Right lobe of liver (tissue), 6 donors: ENCODE data around the gene ZNF304. TPM values are rescaled to one million over a fixed set of nuclear protein-coding genes. Genes with fewer than 3 reads are reported as not detected.

ENCODE experiments used
- ATAC-seq, 4 donors: fragments of 200-7000 bp; cut with Tn5 transposase; one replicate each; pipeline ENCODE4 v1.9.1; 2020; ENCODE audit warnings: mild to moderate bottlenecking in 4 of 4, moderate library complexity in 4 of 4
- DNase-seq, 3 donors: peaks; one replicate each; pipeline ENCODE4 v3.0.0-alpha.2; 2020
- H3K27ac ChIP-seq, 3 donors: fragments of 200-600 bp; one replicate each; pipeline ENCODE4 v1.8.0; 2022
- H3K27me3 ChIP-seq, 2 donors: fragments of 200-600 bp; one replicate each; pipeline ENCODE4 v1.8.0; 2022
- H3K36me3 ChIP-seq, 4 donors: fragments of 200-600 bp; sonication (generic) in 1 of 4; one replicate each; pipeline versions ENCODE4 v1.5.1 to v1.8.0; 2017 to 2022; ENCODE audit warnings: control low read depth in 1 of 4
- H3K4me1 ChIP-seq, 4 donors: fragments of 200-600 bp; sonication (generic) in 1 of 4; one replicate each; pipeline versions ENCODE4 v1.5.1 to v1.8.0; 2017 to 2022; ENCODE audit warnings: control low read depth in 1 of 4
- H3K4me3 ChIP-seq, 3 donors: fragments of 200-600 bp; one replicate each; pipeline ENCODE4 v1.8.0; 2022
- H3K9me3 ChIP-seq, 4 donors: fragments of 200-600 bp; sonication (generic) in 1 of 4; one replicate each; pipeline versions ENCODE4 v1.5.1 to v1.8.0; 2017 to 2022; ENCODE audit warnings: control low read depth in 1 of 4
- CTCF ChIP-seq, 4 donors: fragments of 200-600 bp in 3 of 4; fragments of 450-650 bp in 1 of 4; IDR thresholded peaks; one replicate each; pipeline versions ENCODE4 v1.5.1 to v1.8.0; 2016 to 2022; ENCODE audit warnings: antibody characterized with exemption in 4 of 4, mild to moderate bottlenecking in 2 of 4
- POLR2A ChIP-seq: fragments of 450-650 bp; IDR thresholded peaks from one replicate; pipeline ENCODE4 v1.6.1; 2017; ENCODE audit warnings: antibody characterized with exemption, mild to moderate bottlenecking
- WGBS: methylation state at CpG from one replicate; pipeline ENCODE4 v1.1.6; 2018; ENCODE audit warnings: low coverage, low lambda C conversion rate; ENCODE audit not compliant: insufficient coverage; ENCODE audit errors: missing lambda C conversion rate; 5-methylcytosine and 5-hydroxymethylcytosine counted together
- intact Hi-C, 2 donors: fragments of 100-400 bp; cut with DNase I; formaldehyde crosslinking; loops; one replicate each; pipeline versions ENCODE4 v1.11.2 to v1.14.1; 2022
- total RNA-seq, 6 experiments: library from RNA; depleted of rRNA in 2 of 6; stranded (reverse); fragments of >200 nt in 2 of 6; fragmentation: NEBNext Ultra II Directional in 3 of 6; extraction: Animal tissue kit (Norgen Biotek cat#: 25700) in 3 of 6; gene quantifications; one replicate each; pipeline versions ENCODE4 v1.1.0 to v1.2.4, GENCODE V29; 2016 to 2023
- donor health status: DM: no; HTN: yes; CAD: no.
- donor health status: DM: no; HTN: no; CAD: no.
- donor health status: DM: no; HTN: no; CAD: no.
- donor health status: DM: no; HTN: yes; CAD: no.
- donor health status: DM: no; HTN: yes; CAD: no.

ZNF304 gene
- total RNA-seq, 6 experiments from 2014 or later, result 1.5 to 2.8 (median 2.1) TPM

GRCh38 chr19:57376151-57376550 lies 25.1 kb downstream of the ZNF304 start:
- WGBS, result 100% methylated on average over 3 of the region's 6 CpGs
- no peaks in the 10 kb centered on the region for H3K27me3 ChIP-seq
- intact Hi-C loops, result no loop called here
- H3K4me1 ChIP-seq, result no peaks in the 10 kb centered on the region
- DNase-seq, result no peak
- H3K4me3 ChIP-seq, result no peak overlapping the region
- H3K36me3 ChIP-seq, result peaks cover 0 to 17% (median 0%) of the 10 kb centered on the region in 4 donors
- no peak overlapping the region for H3K27ac ChIP-seq
- peaks cover 0 to 17% (median 5%) of the 10 kb centered on the region in 4 donors for H3K9me3 ChIP-seq
- no peak for TF ChIP-seq POLR2A
- TF ChIP-seq CTCF (IDR thresholded peaks at IDR 0.05), result no peak
- ATAC-seq, result no peak

GRCh38 chr19:57377498-57378146 lies 26.6 kb downstream of the ZNF304 start:
- DNase-seq, result no peak
- ATAC-seq, result no peak
- intact Hi-C loops, result no loop called here
- peaks cover 0 to 17% (median 5%) of the 10 kb centered on the region in 4 donors for H3K9me3 ChIP-seq
- H3K27me3 ChIP-seq, result no peaks in the 10 kb centered on the region
- H3K27ac ChIP-seq, result no peak overlapping the region
- H3K36me3 ChIP-seq, result peaks cover 0 to 16% (median 0%) of the 10 kb centered on the region in 4 donors
- no peaks in the 10 kb centered on the region for H3K4me1 ChIP-seq
- 93% methylated on average over 3 of the region's 3 CpGs for WGBS
- no peak overlapping the region for H3K4me3 ChIP-seq
- no peak for TF ChIP-seq POLR2A
- no peak for TF ChIP-seq CTCF (IDR thresholded peaks at IDR 0.05)

- Histone ChIP-seq H3K9me3 (peaks cover 0 to 14% (median 4%) of the 10 kb centered on the region in 4 donors), H3K27ac (no peak overlapping the region), H3K27me3 (no peaks in the 10 kb centered on the region), H3K4me1 (no peaks in the 10 kb centered on the region), H3K36me3 (peaks cover 0 to 10% (median 0%) of the 10 kb centered on the region in 4 donors), H3K4me3 (no peak overlapping the region)
- intact Hi-C loops, result no loop called here
- ATAC-seq, result no peak
- no peak for TF ChIP-seq CTCF (IDR thresholded peaks at IDR 0.05)
- DNase-seq, result no peak
Observed at GRCh38 chr19:57380923-57381322, 29.9 kb downstream of the ZNF304 start.

GRCh38 chr19:57382806-57383488 lies 31.9 kb downstream of the ZNF304 start:
- intact Hi-C loops, result no loop called here
- Histone ChIP-seq H3K4me3 (no peak overlapping the region), H3K9me3 (peaks cover 0 to 14% (median 4%) of the 10 kb centered on the region in 4 donors), H3K27ac (no peak overlapping the region), H3K4me1 (no peaks in the 10 kb centered on the region), H3K36me3 (peaks cover 0 to 1% (median 0%) of the 10 kb centered on the region in 4 donors), H3K27me3 (no peaks in the 10 kb centered on the region)
- no peak for ATAC-seq
- DNase-seq, result no peak
- TF ChIP-seq CTCF (IDR thresholded peaks at IDR 0.05) (no peak), POLR2A (no peak)
- 67% methylated on average over 7 of the region's 7 CpGs for WGBS
